ENCODE data around the gene RPS19BP1.

DNA sequence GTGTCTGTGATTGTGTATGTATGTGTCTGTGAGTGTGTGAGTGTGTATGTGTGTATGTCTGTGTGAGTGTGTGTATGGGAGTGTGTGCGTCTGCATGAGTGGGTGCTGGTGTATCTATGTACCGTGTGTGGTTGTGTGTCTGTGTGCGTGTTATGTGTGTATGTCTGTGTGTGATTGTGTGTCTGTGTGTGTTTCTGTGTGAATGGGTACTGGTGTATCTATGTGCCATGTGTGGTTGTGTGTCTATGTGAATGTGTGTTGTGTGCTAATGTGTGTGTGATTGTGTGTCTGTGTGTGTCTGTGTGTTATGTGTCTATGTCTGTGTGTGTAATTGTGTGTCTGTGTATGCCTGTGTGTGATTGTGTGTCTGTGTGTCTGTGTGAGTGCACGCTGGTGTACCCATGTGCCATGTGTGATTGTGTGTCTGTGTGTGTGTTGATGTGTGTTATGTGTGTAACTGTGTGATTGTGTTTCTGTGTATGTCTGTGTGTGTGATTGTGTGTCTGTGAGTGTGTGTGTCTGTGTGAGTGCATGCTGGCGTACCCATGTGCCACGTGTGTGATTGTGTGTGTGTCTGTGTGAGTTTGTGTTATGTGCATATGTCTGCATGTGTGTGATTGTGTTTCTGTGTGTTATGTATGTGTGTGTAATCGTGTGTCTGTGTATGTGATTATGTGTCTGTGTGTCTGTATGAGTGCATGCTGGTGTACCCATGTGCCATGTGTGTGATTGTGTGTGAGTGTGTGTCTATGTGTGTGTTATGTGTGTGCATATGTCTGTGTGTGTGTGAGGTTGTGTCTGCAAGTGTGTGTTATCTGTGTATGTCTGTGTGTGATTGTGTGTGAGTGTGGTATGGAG is 31.3 kb upstream of the RPS19BP1 start:
- TF ChIP-seq POLR2A (IDR thresholded peaks at IDR 0.05) = no peak
- TF ChIP-seq, protein P1, sequence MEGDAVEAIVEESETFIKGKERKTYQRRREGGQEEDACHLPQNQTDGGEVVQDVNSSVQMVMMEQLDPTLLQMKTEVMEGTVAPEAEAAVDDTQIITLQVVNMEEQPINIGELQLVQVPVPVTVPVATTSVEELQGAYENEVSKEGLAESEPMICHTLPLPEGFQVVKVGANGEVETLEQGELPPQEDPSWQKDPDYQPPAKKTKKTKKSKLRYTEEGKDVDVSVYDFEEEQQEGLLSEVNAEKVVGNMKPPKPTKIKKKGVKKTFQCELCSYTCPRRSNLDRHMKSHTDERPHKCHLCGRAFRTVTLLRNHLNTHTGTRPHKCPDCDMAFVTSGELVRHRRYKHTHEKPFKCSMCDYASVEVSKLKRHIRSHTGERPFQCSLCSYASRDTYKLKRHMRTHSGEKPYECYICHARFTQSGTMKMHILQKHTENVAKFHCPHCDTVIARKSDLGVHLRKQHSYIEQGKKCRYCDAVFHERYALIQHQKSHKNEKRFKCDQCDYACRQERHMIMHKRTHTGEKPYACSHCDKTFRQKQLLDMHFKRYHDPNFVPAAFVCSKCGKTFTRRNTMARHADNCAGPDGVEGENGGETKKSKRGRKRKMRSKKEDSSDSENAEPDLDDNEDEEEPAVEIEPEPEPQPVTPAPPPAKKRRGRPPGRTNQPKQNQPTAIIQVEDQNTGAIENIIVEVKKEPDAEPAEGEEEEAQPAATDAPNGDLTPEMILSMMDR (IDR thresholded peaks at IDR 0.05) = no peak

All from gastroesophageal sphincter (tissue), 3 donors.